ENCODE data around the gene MEOX1.
"Not testable (repeated sequence)": the region's sequence is repeated elsewhere in the genome, so short reads cannot be mapped to it uniquely, and the experiment has no call there.

MEOX1 gene

DNA sequence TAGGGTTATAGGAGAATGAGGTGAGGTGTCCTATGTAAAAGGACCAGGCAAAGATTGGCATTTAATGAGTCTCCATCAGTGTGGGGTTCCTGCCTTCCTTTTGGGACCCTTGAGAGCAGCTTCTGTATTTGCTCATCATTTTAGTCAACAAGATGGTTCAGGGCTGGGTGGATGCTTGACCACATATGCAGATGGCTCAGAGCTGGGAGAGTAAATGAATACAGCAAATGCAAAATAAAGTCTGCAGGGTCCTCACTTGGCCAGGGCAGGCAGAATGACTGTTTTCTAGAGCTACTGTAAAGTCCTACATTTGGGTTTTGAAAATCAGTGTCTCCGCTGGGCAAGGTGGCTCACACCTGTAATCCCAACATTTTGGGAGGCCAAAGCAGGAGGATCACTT, 58.4 kb downstream of the MEOX1 start:
- TF ChIP-seq, protein P1, sequence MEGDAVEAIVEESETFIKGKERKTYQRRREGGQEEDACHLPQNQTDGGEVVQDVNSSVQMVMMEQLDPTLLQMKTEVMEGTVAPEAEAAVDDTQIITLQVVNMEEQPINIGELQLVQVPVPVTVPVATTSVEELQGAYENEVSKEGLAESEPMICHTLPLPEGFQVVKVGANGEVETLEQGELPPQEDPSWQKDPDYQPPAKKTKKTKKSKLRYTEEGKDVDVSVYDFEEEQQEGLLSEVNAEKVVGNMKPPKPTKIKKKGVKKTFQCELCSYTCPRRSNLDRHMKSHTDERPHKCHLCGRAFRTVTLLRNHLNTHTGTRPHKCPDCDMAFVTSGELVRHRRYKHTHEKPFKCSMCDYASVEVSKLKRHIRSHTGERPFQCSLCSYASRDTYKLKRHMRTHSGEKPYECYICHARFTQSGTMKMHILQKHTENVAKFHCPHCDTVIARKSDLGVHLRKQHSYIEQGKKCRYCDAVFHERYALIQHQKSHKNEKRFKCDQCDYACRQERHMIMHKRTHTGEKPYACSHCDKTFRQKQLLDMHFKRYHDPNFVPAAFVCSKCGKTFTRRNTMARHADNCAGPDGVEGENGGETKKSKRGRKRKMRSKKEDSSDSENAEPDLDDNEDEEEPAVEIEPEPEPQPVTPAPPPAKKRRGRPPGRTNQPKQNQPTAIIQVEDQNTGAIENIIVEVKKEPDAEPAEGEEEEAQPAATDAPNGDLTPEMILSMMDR (IDR thresholded peaks at IDR 0.05; ENCODE audit: borderline replicate concordance, control extremely low read depth, extremely low read depth, insufficient read depth, missing control alignments) = no peak
- DNase-seq (ENCODE audit: low spot score) = no peak
- in situ Hi-C loops (cut with MboI; ENCODE audit: low sequenced_read_pairs, unreplicated experiment) = no loop called here

DNA sequence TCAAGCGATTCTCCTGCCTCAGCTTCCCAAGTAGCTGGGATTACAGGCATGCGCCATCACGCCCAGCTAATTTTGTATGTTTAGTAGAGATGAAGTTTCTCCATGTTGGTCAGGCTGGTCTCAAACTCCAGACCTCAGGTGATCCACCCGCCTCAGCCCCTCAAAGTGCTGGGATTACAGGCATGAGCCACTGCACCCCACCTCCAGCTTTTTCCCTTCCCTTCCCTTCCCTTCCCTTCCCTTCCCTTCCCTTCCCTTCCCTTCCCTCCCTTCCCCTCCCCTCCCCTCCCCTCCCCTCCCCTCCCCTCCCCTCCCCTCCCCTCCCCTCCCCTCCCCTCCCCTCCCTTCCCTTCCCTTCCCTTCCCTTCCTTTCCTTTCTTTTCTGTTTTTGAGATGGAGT, 59.2 kb downstream of the MEOX1 start:
- DNase-seq (ENCODE audit: low spot score); in situ Hi-C loops (cut with MboI; ENCODE audit: low sequenced_read_pairs, unreplicated experiment): not testable (repeated sequence)

DNA sequence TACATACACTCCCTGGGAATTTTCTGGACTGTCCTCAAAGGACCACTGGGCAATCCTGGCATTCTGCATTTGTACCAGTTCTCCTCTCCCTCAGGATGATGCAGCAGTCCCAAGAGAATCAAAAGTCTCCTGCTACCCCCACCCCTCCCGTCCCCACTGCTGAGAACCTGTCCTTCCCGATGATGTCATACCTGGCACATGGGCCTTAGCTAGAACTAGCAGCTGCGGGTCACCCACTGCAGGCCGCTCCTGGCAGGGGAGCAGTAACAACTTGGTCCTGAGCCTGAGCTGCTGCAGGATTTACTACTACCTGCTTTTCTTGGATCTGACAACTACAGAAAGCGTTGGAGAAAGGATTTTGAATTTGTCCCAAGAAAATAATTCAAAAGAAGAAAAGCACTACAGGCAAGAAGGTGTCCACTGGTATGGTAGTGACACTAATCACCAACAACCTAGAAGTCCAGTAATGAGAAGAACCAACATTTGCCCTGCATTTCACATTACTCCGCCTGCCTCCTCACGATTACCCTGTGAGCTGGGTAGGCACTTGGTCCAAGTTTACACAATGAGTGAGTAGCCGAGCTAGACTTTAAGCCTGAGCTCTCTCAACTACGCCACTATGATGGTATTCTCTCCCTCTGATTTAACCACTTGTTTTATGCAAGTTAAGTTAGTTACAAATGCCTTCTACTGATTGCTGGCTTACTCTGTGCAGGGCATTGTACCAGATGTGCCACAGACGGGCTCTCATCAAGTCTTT, 60.3 kb downstream of the MEOX1 start:
- no peak for DNase-seq (ENCODE audit: low spot score)
- in situ Hi-C loops (cut with MboI; ENCODE audit: low sequenced_read_pairs, unreplicated experiment) = no loop called here
- TF ChIP-seq, protein P1 (IDR thresholded peaks at IDR 0.05; ENCODE audit: borderline replicate concordance, control extremely low read depth, extremely low read depth, insufficient read depth, missing control alignments) = no peak

DNA sequence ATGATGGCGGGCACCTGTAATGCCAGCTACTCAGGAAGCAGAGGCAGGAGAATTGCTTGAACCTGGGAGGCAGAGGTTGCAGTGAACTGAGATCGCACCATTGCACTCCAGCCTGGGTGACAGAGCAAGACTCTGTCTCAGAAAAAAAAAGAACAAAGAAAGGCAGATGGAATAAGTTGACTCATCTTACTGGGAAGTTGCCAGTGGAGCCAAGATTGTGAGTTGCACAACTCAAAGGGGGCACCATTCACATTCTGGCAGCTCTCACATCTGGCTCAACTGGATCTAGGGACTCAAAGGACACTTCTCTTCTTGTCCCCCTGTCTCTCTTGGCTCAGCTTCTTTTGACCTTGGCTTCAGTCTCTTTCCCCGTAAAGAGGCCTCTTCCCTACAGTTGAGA, 61.9 kb downstream of the MEOX1 start:
- in situ Hi-C loops (cut with MboI; ENCODE audit: low sequenced_read_pairs, unreplicated experiment) = no loop called here
- DNase-seq (ENCODE audit: low spot score) = no peak
- TF ChIP-seq, protein P1 (IDR thresholded peaks at IDR 0.05; ENCODE audit: borderline replicate concordance, control extremely low read depth, extremely low read depth, insufficient read depth, missing control alignments) = no peak

DNA sequence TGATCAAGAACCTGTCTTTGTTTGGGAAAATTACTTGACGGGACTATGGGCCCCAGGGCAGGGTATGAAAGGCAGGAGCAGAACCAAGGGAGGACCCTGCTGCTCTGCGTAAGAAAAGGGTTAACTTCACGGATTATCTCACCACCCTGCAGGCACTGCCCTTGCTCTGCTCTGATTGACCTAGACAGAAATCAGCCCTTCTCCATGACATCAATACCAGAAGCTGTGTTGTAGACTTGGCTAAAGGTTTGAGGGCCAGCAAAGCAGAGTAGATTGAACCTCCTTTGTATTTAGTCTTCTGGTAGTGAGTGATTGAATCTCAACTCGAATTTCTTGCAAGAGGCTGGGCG, 62.7 kb downstream of the MEOX1 start:
- TF ChIP-seq, protein P1 (IDR thresholded peaks at IDR 0.05; ENCODE audit: borderline replicate concordance, control extremely low read depth, extremely low read depth, insufficient read depth, missing control alignments) = no peak
- in situ Hi-C loops (cut with MboI; ENCODE audit: low sequenced_read_pairs, unreplicated experiment) = no loop called here
- no peak for DNase-seq (ENCODE audit: low spot score)

DNA sequence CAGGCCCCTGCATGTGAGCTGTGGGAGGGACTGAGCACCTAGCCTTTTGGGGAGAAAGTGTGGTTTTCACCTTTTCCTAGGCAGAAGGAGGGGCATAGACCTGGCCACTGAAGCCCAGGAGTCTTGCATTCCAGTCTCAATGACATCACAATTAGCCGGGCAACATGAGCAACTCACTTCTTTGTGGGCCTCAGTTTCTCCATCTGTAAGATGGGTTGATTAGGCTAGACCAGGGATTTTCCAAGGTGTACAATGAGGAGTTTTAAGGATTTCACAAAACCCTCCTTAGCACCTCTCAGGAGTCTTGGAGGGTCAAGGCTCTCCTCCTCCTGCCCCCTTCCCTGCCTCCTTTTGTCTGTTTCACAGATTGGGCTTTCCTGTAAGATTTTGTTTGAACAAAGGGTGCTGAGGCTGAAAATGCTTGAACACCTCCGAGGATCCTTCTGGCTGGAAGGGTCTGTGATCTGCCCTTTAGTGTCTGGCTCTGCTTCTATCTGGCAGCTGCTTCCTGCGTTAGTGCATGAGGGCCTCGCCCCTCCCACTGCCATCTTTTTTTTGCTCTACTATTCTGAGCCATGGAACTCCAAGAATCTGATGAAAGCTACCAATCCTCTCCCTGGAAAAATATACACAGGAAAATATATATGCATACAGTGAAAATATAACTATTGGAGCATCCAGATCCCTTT, 63.2 kb downstream of the MEOX1 start:
- DNase-seq (ENCODE audit: low spot score) = no peak
- TF ChIP-seq, protein P1 (IDR thresholded peaks at IDR 0.05; ENCODE audit: borderline replicate concordance, control extremely low read depth, extremely low read depth, insufficient read depth, missing control alignments) = no peak
- in situ Hi-C loops (cut with MboI; ENCODE audit: low sequenced_read_pairs, unreplicated experiment) = no loop called here

DNA sequence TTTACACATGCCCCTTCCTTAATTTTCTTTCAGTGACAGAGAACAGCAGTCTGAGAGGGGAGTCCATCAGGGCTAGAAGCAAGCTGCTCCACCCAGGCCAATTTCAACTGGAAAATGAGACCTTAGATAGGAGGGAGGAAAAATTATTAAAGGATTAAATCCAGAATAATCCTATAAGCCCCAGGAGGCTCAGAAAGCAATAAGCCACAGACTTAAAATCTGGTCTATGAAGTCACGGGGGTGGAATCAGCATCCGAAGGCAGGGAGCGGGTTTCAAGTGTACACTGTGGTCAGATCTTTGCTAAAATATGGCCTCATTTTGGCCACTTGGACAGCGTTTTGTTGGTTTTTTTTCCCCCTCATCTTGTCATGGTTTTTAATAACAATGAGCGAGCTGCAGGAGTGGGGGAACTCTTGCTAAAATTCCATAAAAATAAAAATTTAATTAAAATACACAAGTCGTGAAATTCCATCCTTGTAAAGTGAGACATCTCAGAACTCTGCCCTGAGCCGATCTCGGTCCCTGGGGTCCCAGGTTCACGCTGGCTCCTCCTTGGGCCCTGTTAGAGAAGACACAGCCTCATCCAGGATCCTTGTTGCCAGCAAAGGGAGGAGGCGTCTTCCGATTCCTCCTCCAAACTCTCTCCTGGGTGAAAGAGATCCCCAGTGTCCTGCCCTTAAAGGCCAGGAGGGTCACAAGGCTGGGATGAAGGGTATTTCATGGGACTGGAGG, 63.9 kb downstream of the MEOX1 start:
- in situ Hi-C loops (cut with MboI; ENCODE audit: low sequenced_read_pairs, unreplicated experiment) = no loop called here
- TF ChIP-seq, protein P1 (IDR thresholded peaks at IDR 0.05; ENCODE audit: borderline replicate concordance, control extremely low read depth, extremely low read depth, insufficient read depth, missing control alignments) = no peak
- no peak for DNase-seq (ENCODE audit: low spot score)

All from GM13976 (cell line).